Hypothalamus (tissue), 51 donors: ENCODE measurements around the gene FBXO42.

ENCODE experiments used
- DNase-seq, 51 donors: peaks; one replicate each; lab custom pipeline; 2025; lab: John Stamatoyannopoulos, UW

Gene FBXO42

DNA sequence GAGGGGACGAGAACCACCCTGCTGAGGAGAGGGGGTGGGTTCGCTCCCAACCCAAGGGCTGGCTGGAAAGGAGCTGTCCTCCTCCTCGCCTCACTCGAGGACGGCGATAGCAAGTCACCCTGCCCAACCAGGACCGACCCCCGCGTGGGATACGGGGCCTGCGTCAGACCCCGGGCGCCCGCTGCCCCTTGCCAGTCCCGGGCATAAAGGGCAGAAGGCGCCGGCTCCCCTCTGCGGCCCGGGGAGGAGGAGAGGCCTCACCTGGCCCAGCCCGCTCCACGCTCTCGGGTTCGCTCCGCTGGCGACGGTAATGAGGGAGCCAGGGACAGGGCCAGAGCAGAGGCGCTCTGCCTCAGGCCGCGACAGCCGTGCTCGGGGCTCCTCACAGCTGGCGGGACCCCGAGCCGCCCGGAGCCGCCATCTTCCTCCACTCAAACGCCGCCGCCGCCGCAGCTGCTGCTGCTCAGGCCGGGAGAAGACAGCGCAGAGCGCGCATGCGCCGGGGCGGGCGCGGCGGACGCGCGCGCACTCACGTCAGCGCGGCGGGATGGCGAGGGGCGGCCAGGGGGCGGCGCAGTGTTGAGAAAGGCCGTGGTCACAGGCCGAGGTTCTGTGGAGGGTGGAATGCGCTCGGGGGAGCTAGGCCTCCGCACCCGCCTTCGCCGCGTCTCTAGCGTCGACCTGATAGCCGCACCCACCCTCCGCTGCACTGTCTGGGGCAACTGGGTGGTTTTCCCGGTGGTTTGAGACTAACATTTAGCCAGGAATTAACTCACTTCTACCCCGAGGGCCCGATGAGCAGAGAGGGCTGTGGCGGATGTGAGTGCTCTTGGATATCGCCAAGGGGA, at the start of gene FBXO42:
Gene FBXO42, minus strand, starts transcription at position 487 of the 848 bp plus-strand sequence. CDS start 37,062 bp downstream, outside the sequence.
- DNase-seq: peak; percentile 48 to 93 (median 82)

DNA sequence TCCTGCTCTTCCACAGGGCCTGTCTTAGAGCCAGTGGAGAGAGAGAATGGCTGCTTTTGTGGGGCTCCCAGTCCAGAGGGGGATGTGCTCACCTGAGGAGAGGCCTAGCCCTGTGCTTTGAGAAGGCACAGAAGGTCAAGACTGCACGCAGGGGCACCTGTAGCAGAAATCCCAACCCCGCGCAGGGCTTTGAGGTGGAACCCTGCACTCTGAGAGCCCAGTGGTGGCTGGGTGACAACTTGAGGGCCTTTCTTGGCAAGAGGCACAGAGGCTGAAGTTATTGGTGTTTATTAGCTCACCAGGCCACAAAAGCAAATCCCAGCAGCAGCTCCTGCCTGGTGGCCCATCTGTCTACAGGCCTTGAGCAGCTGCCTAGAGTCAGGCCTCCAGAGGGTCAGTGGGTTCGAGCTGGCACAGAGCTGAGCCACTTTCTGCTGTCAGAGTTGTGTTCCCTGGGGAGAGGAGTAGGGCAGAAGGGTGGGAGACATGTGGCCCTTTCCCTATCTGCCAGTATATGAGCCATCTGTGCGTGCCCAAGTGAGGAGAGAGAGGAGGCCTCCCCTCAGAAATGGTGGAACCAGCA, 46.2 kb upstream of the FBXO42 start:
- peak in 2 of 51 donors; percentile 7 to 8 for DNase-seq

DNA sequence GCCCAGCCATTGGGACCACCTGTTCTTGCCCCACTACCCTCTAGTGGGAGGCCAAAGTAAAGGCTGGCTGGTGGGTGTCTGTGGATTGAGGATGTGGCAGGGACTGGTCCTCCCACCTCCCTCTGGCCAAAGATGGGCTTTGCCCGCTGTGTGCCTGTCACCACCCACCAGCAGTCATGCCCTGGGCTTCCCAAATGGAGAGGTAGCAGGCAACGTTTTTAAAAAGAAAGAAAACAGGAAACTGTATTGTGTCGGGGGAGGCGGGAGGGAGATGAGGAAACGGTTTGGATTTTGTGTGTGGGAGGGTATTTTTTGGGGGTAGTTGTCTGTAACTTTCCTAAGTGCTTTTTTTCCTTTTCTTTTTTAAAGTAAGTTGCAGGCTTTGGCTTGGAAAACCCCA, 44.8 kb upstream of the FBXO42 start:
- DNase-seq: no peak

DNA sequence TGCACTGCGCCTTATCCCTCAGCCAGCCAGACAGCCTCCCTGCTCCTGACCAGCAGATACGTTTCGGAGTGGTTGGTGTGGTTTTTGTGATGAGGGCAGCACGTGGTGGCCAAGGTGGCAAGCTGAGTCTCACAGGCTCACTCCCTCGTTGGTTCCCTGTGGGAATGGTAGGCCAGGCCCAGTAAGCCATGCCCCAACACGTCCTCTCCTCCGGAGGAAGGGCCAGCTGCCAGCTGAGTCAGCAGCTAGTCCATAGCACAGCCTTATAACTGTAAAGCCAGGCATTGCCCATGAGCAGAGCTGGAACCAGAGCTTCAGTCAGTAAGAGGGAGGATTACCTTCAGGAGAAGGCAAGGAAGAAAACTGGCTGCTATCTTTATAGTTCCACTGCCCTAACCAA, 44.3 kb upstream of the FBXO42 start:
- peak in 4 of 51 donors; percentile 3 to 21 (median 15) for DNase-seq

DNA sequence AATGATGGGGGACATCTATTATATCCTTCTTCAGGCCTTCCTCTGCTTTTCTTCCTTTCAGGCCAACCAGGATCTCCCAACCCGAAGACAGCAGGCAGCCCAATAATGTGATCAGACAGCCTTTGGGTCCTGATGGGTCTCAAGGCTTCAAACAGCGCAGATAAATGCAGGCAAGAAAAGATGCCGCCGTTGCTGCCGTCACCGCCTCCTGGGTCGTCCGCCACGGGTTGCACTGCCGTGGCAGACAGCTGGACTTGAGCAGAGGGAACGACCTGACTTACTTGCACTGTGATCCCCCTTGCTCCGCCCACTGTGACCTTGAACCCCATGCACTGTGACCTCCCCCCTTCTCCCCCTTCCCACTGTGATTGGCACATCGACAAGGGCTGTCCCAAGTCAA, 42.7 kb upstream of the FBXO42 start:
- DNase-seq: no peak

DNA sequence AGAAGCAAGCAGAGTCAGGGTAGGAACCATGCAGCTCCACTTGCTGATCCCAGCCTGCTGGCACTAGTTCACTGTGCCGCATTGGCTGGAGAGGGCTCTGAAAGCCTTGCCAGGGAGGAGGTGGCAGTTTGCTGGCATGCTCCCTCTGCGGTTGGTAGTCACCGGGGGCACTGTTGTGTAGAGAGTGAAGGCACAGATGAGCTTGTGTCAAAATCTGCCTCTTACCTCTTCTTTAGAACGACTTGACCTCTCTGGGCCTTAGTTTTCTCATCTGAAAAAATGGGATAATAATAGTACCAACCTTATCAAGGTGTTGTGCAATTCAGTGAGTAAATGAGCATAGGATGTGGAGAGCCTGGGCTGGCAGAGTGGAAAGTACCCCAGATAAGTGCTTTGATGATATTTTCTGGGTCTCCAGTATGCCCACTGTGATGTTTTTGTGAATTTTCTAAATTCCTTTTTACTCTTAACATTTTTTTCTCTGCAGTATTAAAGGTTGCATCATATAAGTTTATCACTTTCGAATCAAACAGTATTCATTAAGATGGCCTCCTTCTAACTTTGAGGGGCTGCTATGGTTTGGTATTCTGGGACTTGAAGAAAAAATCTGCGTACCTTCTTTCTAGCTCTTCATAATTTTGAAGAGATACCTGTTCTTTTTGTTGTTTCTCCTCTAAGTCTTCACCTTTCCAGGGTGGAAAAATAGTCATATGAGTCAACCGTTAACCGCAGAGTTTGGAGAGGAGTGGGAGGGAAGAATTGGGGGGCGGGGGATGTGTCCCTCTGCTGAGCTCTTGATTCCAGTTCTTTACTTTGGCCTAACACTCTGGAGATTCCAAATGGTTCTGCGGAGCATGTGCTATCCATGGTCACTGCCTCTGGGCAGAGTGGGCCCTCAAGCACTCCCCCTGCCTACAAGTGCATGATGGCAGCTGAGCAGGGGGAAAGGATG, 41.6 kb upstream of the FBXO42 start:
- DNase-seq: peak in 28 of 51 donors; percentile 9 to 68 (median 30)

DNA sequence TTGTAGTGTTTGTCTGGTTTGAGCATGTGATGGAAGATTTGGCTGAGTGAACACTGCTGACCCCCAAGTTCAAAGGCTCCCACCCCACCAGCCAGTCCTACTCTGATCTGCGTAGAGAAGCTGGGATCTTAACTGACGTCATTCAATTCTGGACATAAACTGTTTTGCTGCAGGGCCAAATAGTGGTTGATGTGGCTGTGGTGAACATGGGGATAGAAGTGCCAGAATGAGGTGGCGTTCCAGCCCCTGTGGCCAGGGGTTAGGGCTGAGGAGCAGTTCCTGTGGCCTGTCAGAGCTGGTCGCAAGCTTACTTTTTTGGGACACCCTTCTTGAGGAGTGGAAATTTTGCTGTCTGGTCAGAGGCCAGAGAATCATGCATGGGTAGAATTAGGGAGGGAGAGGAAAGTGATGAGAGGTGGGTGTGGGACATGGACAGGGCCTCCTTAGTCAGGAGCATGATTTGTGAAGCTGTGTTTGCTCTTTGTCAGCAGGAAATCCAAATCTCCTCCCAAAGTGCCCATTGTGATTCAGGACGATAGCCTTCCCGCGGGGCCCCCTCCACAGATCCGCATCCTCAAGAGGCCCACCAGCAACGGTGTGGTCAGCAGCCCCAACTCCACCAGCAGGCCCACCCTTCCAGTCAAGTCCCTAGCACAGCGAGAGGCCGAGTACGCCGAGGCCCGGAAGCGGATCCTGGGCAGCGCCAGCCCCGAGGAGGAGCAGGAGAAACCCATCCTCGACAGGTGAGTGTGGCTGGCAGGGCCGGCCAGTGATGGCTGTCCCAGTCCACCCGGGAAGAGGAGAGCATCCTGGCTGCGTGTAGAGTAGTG, 40.7 kb upstream of the FBXO42 start:
- peak in 1 of 51 donors; percentile 16 for DNase-seq

DNA sequence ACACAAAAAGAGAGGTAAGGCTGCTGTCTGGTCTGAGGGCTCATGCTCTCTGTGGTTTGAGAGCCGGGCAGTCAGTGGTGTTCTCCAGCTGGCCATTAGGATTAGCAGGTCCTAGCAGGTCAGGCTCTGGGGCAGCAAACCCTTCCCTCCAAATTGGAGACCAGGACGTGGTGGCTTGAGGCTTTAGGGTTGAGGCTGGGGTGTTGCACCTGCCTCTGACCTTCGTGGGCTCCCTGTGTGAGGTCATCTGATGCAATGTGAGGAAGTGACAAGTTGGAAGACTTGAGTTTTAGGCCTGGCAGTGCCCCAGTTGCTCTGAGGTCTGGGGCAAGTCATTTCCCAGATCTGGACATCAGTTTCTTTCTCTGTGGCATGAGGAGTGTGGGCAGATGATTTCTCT, 39.1 kb upstream of the FBXO42 start:
- no peak for DNase-seq

DNA sequence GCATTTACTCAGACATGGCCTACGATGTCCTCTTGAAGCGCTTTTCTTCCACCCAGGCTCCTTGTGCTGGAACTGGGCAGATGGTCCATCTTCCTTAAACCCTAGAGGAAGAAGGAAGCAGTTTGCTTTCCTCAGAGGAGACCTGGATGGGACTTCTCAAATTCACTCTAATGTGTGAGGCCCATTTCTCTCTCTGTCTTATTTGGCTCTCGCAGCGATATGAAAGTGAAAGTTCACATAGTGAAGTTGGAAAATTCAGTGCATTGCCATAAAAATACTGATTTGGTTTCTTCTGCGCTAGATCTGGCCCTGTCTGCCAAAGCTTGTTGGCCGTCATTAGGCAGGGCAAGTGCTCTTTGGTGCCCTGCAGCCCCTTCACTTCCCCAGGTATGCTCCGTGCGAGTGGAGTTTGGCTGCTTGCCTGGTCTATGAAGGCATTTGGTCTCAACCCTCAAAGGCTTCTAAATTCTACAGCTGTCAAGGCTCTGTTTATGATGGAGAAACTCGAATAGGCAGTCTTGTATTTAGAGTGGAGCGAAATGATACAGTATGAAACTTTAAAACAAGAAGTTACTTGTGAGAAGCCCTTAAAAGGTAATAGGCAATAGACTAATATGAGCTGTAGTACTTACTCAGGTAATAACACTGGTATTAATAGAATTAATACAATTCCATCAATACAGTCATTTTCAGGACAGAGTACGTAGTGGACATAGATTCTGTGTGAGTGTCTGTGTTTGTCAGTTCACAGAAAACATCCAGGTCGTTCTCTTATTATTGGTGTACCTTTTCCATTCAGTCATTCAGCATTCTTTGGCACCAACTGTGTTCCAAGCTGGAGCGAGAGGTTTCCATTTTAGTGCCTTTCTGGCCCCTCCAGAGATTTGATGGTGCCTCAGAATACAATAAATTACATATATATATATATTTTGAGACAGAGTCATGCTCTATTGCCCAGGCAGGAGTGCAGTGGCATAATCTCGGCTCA, 35.2 kb upstream of the FBXO42 start:
- no peak for DNase-seq

DNA sequence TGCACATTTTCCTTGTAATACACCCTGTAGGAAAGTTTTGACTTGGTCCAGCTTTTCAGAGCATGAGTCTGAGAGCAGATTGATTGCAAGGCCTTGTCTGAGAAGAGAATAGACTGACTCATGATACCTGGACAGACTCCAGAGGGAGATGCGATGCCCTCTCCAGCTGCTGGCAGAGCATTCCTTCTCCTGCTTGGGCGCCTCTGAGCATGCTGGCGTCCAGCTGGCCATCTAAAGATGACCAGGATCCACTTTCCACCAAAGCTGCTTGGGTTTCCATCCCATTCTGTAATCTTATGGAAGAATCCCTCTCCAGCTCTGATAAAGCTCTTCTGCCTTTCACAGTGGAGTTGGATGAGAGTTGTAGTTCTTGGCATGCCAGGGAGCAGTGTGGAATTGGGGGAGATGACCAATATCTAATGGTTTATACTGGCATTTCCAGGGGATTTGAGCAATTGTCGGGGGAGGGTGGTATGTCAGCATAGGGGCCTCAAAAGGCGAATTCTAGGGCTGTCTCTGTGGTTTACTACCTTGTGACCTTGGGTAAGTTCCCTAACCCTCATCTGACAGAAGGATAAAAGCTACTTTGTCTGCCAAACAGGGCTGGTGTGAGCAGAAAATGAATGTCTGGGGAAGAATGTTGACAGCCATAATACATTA, 34.3 kb upstream of the FBXO42 start:
- peak in 16 of 51 donors; percentile 12 to 48 (median 23) for DNase-seq

DNA sequence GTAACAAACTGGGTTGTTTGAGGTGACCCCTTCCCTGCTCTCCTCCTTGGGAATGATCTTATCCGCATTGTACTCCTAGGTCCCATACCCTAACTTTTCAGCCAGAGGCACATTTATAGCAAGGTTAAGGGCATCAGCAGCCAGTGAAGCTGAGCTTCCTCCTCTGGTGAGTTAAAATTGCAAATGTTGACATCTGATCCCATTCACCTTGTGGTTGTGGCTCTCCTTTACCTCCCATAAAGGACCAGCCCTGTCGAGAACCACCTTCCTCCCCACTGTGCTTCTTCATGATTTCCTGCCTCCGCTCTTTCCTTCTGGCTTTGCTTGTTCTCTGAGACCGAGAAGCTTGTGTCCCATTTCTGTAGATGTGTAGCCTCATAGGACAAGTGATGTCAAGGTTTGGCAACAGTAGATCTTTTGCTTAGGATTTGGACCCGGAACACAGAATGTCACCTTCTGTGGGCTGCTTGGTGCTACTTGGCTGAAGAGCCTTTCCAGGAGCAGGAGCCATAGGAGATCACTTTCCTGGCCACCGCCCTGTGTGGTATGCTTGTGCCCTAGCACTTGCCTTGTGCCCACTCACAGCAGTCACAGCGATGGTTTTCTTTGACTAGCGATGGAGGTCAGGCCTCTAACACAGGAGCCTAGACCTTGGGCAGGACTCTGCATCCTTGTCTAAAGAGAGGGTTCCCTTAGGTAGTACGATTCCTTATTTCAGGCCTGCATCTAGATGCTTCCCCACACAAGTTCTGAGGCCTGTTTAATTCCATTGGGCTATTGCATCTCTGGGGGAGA, 33.6 kb upstream of the FBXO42 start:
- DNase-seq: no peak

DNA sequence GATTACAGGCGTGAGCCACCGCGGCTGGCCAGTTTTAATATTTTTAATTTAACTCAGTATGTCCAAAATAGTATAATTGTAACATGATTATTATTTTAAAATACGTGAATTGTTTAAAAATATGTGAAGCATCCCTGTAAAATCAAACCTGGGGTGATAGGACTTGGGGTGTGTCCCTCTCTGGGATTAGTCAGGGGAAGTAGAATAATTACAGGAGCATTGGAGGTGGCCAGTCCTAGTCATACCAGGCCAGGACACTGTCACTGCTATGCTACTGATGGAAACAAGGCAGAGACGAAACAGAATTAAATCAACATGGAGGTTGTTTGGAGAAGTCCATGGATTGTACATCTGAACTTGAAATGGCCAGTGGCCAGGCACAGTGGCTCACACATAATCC, 31.6 kb upstream of the FBXO42 start:
- no peak for DNase-seq

DNA sequence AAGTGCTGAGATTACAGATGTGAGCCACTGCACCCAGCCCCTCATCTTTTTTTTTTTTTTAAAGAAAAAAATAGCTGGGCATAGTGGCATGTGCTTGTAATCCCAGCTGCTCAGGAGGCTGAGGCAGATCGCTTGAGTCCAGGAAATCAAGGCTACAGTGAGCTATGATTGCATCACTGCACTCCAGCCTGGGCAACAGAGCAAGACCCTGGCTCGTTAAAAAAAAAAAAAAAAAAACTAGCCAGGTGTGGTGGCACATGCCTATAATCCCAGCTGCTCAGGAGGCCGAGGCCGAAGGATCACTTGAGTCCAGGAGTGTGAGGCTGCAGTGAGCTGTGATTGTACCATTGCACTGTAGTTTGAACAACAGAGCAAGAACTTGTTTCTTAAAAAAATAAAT, 28.6 kb upstream of the FBXO42 start:
- DNase-seq: no peak

DNA sequence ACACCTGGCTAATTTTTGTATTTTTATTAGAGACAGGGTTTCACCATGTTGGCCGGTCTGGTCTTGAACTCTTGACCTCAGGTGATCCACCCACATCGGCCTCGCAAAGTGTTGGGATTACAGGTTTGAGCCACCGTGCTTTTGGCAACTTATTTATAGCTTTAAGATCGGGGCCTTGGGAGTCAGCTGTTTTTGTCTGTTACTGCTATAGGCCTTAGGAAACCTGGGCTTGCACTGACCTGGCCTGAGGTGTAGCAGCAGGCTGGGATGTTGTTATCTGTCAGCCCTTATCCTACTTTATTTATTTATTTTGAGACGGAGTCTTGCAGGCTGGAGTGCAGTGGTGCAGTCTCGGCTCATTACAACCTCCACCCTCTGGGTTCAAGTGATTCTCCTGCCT, 26.2 kb upstream of the FBXO42 start:
- DNase-seq: no peak

DNA sequence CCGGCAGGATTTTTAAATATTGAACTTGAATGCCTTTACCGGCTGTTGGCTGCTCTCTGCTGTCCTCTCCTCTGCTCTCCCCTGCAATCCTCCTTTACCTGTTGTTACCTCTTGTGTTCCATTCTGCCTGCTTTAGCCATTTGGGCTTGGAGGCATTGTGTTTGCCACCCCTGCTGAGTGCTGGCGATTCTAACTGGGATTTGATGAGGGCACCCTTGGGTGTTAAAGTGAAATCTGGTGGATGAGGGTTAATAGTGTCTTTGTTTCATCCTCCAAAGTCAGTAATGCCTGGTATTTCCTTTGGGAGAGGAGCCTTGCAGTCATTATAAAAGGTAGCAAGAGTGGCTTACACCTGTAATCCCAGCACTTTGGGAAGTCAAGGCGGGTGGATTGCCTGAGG, 24.7 kb upstream of the FBXO42 start:
- no peak for DNase-seq

DNA sequence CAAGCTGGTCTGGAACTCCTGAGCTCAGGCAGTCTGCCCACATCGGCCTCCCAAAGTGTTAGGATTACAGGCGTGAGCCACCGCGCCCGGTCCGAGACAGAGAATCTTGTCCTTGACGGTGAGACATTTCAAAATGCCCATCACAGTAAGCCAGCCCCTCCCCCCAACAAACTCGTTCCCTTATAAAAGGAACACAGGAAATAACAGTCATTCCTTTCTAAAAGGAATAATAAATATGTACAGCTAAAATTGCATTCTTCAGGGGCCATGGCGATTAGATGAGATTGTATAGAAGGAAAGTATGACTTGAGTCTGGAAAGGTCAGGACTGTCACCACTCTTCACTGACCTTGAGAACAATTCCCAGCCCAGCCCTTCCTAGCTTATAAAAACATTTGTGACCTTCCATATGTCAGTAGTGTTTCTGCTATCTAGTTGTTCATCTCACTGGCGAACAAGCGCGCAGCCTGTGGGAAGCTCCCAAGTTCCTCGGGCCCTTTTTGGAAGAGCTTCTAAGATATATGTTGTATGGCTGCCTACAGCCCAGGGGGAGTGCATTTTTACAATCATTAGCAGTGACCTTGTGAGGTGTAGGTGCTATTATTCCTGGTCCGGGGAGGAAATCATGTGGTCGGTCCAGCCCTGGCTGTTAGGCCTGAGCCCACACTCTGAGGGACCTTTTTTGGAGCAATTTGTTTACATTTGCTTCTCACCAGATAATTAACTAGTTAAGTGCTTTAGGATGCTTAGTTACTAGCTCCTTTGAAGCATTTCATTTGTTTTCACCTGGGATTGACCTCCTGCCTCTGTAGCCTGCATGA, 23.5 kb upstream of the FBXO42 start:
- DNase-seq: no peak

DNA sequence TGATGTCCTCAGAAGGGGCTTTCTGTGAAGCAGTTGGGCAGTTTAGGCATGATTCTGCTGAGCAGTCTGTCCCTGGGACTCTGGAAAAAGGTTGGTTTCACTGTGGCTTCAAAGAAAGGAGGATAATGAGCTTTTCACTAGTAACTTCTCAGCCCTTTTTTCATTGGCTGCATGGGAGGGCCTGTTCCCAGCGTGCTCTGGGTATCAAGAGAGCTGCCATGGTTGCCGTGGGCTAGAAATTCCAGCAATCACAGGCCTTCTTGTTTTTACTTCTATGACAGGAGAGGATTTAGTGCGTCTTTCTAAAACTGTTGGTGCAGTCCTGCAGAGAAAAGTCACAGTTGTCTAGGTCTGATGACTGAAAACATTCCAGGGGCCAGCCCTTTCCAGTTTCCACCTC, 22.0 kb upstream of the FBXO42 start:
- peak in 18 of 51 donors; percentile 4 to 50 (median 17) for DNase-seq
